ENCODE measurements around the gene ONECUT3. TPM values are rescaled to one million over a fixed set of nuclear protein-coding genes. Genes with fewer than 3 reads are reported as not detected.

The ONECUT3 gene
- total and polyA plus RNA-seq, 10 of the 15 experiments (the other 5 are each of a cell fraction or from before 2014, with no cell fraction given): not detected

DNA sequence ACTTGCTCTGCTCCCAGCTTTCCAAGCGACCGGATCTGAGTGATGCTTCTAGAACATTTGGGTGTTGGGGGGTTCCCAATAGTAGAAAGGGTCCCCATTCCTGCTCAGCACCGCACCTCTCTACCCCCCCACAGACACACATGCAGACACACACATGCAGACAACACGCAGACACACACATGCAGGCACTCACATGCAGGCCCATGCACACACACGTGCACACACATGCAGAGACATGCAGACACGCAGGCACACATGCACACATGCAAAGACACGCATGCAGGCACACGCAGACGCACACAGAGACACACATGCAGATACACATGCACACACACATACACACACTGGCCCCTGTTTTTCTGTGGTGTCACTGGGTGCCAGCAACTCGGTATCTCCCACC, 23.8 kb downstream of the ONECUT3 start (continued):
- TF ChIP-seq, protein P1, sequence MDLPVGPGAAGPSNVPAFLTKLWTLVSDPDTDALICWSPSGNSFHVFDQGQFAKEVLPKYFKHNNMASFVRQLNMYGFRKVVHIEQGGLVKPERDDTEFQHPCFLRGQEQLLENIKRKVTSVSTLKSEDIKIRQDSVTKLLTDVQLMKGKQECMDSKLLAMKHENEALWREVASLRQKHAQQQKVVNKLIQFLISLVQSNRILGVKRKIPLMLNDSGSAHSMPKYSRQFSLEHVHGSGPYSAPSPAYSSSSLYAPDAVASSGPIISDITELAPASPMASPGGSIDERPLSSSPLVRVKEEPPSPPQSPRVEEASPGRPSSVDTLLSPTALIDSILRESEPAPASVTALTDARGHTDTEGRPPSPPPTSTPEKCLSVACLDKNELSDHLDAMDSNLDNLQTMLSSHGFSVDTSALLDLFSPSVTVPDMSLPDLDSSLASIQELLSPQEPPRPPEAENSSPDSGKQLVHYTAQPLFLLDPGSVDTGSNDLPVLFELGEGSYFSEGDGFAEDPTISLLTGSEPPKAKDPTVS (IDR thresholded peaks at IDR 0.05; ENCODE audit: low read depth, low read length): no peak
- no peak for TF ChIP-seq ZNF217 (IDR thresholded peaks at IDR 0.05)

DNA sequence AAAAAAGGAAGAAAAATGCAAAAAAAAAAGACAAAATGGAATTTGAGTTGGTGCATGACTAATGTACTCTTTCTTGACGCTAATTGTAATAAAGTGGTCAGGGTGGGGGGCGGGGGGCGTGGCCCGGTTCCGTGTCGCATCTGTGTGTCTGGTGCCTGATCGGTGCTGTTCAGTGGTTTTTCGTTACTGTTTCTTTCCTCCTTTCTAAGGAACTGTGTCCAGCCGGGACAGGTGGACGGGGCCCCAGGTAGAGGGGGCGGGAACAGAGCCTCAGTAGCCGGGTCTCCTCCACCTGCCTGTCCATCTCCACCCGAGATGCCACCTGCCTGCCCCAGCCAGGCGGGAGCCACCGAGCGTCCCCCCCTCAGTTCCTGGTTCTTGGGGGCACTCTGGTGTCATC, 26.3 kb downstream of the ONECUT3 start:
- ChIA-PET RAD21 (ENCODE audit: unreplicated experiment) (no interaction called here), POLR2A (no interaction called here), CTCF (interaction anchor here (0.6 to 2.9 kb wide), 2 partner anchors 47 kb away, joined by 3 to 16 read pairs; no protein-coding TSS in a partner anchor), SMC1A (ENCODE audit: uncharacterized antibody, unreplicated experiment) (no interaction called here)
- Histone ChIP-seq H3K4me1 (ENCODE audit: control insufficient read depth, insufficient read depth, low read length) (no peaks in the 10 kb centered on the region), H3K36me3 (ENCODE audit: control insufficient read depth in 2 of 2, insufficient read depth in 2 of 2, low read length in 1 of 2) (no peaks in the 10 kb centered on the region), H3K79me2 (ENCODE audit: control insufficient read depth, insufficient read depth, low read length) (no peaks in the 10 kb centered on the region), H3K9me3 (replicated peaks; ENCODE audit: control insufficient read depth, insufficient read depth, low read length) (peaks cover 3% of the 10 kb centered on the region; the same call in 1 of the 3 replicates), H3K27ac (ENCODE audit: control insufficient read depth, insufficient read depth) (no peak overlapping the region), H2AFZ (ENCODE audit: control insufficient read depth, low read depth, low read length) (no peak overlapping the region), H4K20me1 (ENCODE audit: control insufficient read depth, insufficient read depth) (no peaks in the 10 kb centered on the region), H3K9ac (ENCODE audit: control insufficient read depth, insufficient read depth, low read length) (no peak overlapping the region), H3K4me2 (ENCODE audit: control insufficient read depth, insufficient read depth) (no peak overlapping the region), H3K27me3 (replicated peaks in 1 of 2; ENCODE audit: control insufficient read depth in 2 of 2, insufficient read depth in 2 of 2, low read length in 1 of 2) (peaks cover 6 to 10% of the 10 kb centered on the region in 2 experiments), H3K4me3 (no peak overlapping the region)
- in situ Hi-C loops (cut with MboI) (no loop called here), intact Hi-C loops (cut with micrococcal nuclease; ENCODE audit: unreplicated experiment) (no loop called here)
- DNase-seq (ENCODE audit: low read depth, low spot score): no peak
- no TSS peak for BruUV-seq (replicated peaks)
- ATAC-seq: no peak
- TF ChIP-seq IKZF1 (conservative IDR thresholded peaks at IDR 0.05) (no peak), SMAD1 (IDR thresholded peaks at IDR 0.05; ENCODE audit: low read depth, partially characterized antibody) (no peak), EED (IDR thresholded peaks at IDR 0.05; ENCODE audit: low read depth) (no peak), CREB1 (IDR thresholded peaks at IDR 0.05; ENCODE audit: low read depth) (no peak), CHD4 (IDR thresholded peaks at IDR 0.05) (no peak)
- TF ChIP-seq, protein P2, sequence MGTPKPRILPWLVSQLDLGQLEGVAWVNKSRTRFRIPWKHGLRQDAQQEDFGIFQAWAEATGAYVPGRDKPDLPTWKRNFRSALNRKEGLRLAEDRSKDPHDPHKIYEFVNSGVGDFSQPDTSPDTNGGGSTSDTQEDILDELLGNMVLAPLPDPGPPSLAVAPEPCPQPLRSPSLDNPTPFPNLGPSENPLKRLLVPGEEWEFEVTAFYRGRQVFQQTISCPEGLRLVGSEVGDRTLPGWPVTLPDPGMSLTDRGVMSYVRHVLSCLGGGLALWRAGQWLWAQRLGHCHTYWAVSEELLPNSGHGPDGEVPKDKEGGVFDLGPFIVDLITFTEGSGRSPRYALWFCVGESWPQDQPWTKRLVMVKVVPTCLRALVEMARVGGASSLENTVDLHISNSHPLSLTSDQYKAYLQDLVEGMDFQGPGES (IDR thresholded peaks at IDR 0.05): no peak
- TF ChIP-seq, protein P3, sequence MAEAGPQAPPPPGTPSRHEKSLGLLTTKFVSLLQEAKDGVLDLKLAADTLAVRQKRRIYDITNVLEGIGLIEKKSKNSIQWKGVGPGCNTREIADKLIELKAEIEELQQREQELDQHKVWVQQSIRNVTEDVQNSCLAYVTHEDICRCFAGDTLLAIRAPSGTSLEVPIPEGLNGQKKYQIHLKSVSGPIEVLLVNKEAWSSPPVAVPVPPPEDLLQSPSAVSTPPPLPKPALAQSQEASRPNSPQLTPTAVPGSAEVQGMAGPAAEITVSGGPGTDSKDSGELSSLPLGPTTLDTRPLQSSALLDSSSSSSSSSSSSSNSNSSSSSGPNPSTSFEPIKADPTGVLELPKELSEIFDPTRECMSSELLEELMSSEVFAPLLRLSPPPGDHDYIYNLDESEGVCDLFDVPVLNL (IDR thresholded peaks at IDR 0.05; ENCODE audit: low read depth, low read length): no peak
- 10% methylated on average over 15 of the region's 16 CpGs for WGBS (ENCODE audit: insufficient coverage, insufficient replicate concordance, low lambda C conversion rate, missing lambda C conversion rate)
- FAIRE-seq: no peak
